Hepatocyte (in vitro differentiated cells): ENCODE data around the gene TRIM6.

Experiments used
- CTCF ChIP-seq: fragments of 200-600 bp; sonication (generic); IDR thresholded peaks from 2 replicates; pipeline ENCODE4 v1.5.1; 2016; ENCODE audit warnings: antibody characterized with exemption, mild to moderate bottlenecking; ENCODE audit not compliant: poor library complexity
- EZH2 ChIP-seq: fragments of 200-600 bp; sonication (generic); IDR thresholded peaks from 2 replicates; pipeline ENCODE4 v1.6.1; 2016; ENCODE audit warnings: antibody characterized with exemption, mild to moderate bottlenecking, borderline replicate concordance
- EZH2phosphoT487 ChIP-seq: fragments of 200-600 bp; sonication (generic); IDR thresholded peaks from one replicate; pipeline ENCODE4 v1.6.1; 2018; ENCODE audit warnings: antibody characterized with exemption, mild to moderate bottlenecking, low read depth, moderate library complexity; ENCODE audit not compliant: unreplicated experiment, severe bottlenecking

- TF ChIP-seq CTCF (no peak), EZH2 (no peak), EZH2phosphoT487 (no peak)
These were observed 48.5 kb upstream of the TRIM6 start for GRCh38 chr11:5547982-5548381.
